Measurements from ENCODE around the gene NSRP1. TPM values are rescaled to one million over a fixed set of nuclear protein-coding genes. Genes with fewer than 3 reads are reported as not detected.

NSRP1 gene
- total and polyA plus RNA-seq, 2 of the 4 experiments (the other 2 are of a cell fraction) = 3.4 to 14.2 TPM

DNA sequence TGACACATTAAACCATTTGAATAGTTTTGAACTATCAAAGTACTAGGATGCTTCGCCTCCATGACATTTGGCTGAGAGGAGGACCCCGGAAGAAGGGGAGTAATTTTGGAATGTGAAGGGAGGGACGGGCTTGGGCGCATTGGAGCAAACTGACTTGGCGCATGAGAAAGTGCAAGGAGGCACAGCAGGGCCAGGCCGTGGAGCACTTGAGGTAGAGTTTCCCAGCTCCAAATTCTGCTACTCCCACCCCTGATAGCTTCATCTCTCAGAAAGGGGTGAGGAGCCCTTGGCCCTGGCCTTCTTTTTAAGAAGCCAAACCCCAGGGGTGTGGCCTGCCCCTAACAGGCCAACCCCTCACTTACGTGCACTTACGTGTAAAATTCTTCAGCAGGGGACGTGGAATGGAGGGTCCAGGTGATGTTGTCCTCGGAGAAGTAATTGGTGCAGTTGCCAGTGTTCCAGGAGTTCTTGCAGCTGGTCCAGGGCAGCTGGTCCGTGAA is 101.2 kb downstream of the NSRP1 start:
- H2AFZ ChIP-seq (replicated peaks; ENCODE audit: low read length, poor library complexity) = no peak overlapping the region
- in situ Hi-C loops (cut with MboI; ENCODE audit: low sequenced_read_pairs) = no loop called here
- H2BK15ac ChIP-seq (ENCODE audit: low read depth, low read length) = no peak overlapping the region

More for the DNA sequence above, 101.2 kb downstream of the NSRP1 start:
- H3K4me3 ChIP-seq (ENCODE audit: insufficient read depth, low read depth, low read length) = no peak overlapping the region
- no peaks in the 10 kb centered on the region for H3K79me1 ChIP-seq (ENCODE audit: low read depth in 1 of 2, low read length in 2 of 2)
- peaks cover 37% of the 10 kb centered on the region for H3K27me3 ChIP-seq (ENCODE audit: control insufficient read depth, insufficient read depth, low read length)
- ATAC-seq (ENCODE audit: low read depth) (no peak), DNase-seq (no peak)
- dilution Hi-C loops (cut with HindIII; ENCODE audit: low sequenced_read_pairs, unreplicated experiment) = no loop called here
- no peak overlapping the region for H4K91ac ChIP-seq (ENCODE audit: insufficient read depth, low read depth, low read length)
- H3K27ac ChIP-seq (ENCODE audit: insufficient read depth, low read length) = no peak overlapping the region
- H2AK9ac ChIP-seq (replicated peaks; ENCODE audit: low read depth, low read length, poor library complexity) = no peak overlapping the region
- 85% methylated on average over 4 of the region's 11 CpGs; no CpG with 5 or more reads in 1 of the 2 experiments for WGBS, 2 experiments (ENCODE audit: extremely low coverage in 2 of 2, insufficient read length in 1 of 2)
- H3K4me1 ChIP-seq (ENCODE audit: control insufficient read depth, insufficient read depth, low read length) = no peaks in the 10 kb centered on the region
- no peak overlapping the region for H2BK120ac ChIP-seq (ENCODE audit: low read depth, low read length)
- no peak overlapping the region for H3K18ac ChIP-seq (ENCODE audit: low read depth, low read length)
- no peak overlapping the region for H2AK5ac ChIP-seq (ENCODE audit: low read depth, low read length)
- H3K4me2 ChIP-seq (ENCODE audit: low read depth, low read length) = no peak overlapping the region
- ChIA-PET CTCF (no interaction called here), POLR2A (ENCODE audit: unreplicated experiment) (no interaction called here)
- H4K20me1 ChIP-seq (ENCODE audit: insufficient read depth, low read length) = no peaks in the 10 kb centered on the region
- H2BK20ac ChIP-seq (ENCODE audit: low read depth, low read length) = no peak overlapping the region
- no peak overlapping the region for H3K23ac ChIP-seq (ENCODE audit: low read depth, low read length)
- TF ChIP-seq MAZ (IDR thresholded peaks at IDR 0.05; ENCODE audit: borderline replicate concordance, low read depth, low read length) (no peak), POLR2A (IDR thresholded peaks at IDR 0.05; ENCODE audit: low read depth, low read length) (no peak), CHD1 (IDR thresholded peaks at IDR 0.05; ENCODE audit: low read depth, low read length) (no peak), MXI1 (IDR thresholded peaks at IDR 0.05; ENCODE audit: borderline replicate concordance, low read depth, low read length) (no peak), NFE2L2 (IDR thresholded peaks at IDR 0.05; ENCODE audit: low read depth, low read length) (no peak), BHLHE40 (IDR thresholded peaks at IDR 0.05; ENCODE audit: low read depth, low read length) (no peak), RCOR1 (IDR thresholded peaks at IDR 0.05; ENCODE audit: insufficient replicate concordance, low read length) (no peak), RFX5 (IDR thresholded peaks at IDR 0.05; ENCODE audit: low read depth, low read length) (no peak), RAD21 (IDR thresholded peaks at IDR 0.05; ENCODE audit: low read length) (no peak), FOS (IDR thresholded peaks at IDR 0.05; ENCODE audit: low read depth, low read length) (no peak)
- TF ChIP-seq, protein P1, sequence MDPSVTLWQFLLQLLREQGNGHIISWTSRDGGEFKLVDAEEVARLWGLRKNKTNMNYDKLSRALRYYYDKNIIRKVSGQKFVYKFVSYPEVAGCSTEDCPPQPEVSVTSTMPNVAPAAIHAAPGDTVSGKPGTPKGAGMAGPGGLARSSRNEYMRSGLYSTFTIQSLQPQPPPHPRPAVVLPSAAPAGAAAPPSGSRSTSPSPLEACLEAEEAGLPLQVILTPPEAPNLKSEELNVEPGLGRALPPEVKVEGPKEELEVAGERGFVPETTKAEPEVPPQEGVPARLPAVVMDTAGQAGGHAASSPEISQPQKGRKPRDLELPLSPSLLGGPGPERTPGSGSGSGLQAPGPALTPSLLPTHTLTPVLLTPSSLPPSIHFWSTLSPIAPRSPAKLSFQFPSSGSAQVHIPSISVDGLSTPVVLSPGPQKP (IDR thresholded peaks at IDR 0.05; ENCODE audit: borderline replicate concordance, low read depth, low read length) = no peak
- TF ChIP-seq, protein P2, sequence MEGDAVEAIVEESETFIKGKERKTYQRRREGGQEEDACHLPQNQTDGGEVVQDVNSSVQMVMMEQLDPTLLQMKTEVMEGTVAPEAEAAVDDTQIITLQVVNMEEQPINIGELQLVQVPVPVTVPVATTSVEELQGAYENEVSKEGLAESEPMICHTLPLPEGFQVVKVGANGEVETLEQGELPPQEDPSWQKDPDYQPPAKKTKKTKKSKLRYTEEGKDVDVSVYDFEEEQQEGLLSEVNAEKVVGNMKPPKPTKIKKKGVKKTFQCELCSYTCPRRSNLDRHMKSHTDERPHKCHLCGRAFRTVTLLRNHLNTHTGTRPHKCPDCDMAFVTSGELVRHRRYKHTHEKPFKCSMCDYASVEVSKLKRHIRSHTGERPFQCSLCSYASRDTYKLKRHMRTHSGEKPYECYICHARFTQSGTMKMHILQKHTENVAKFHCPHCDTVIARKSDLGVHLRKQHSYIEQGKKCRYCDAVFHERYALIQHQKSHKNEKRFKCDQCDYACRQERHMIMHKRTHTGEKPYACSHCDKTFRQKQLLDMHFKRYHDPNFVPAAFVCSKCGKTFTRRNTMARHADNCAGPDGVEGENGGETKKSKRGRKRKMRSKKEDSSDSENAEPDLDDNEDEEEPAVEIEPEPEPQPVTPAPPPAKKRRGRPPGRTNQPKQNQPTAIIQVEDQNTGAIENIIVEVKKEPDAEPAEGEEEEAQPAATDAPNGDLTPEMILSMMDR (conservative IDR thresholded peaks at IDR 0.05; ENCODE audit: low read depth, low read length) = no peak
- no peaks in the 10 kb centered on the region for H3K36me3 ChIP-seq (ENCODE audit: control insufficient read depth, insufficient read depth, low read length)
- no peak overlapping the region for H3K14ac ChIP-seq (replicated peaks; ENCODE audit: low read depth, low read length)
- no peaks in the 10 kb centered on the region for H3K9me1 ChIP-seq (ENCODE audit: insufficient read depth, low read length)
- BruUV-seq (replicated peaks) = no TSS peak
- no peak overlapping the region for H3K56ac ChIP-seq (ENCODE audit: extremely low read depth, insufficient read depth, low read length)
- intact Hi-C loops (cut with micrococcal nuclease) = no loop called here
- H3K4ac ChIP-seq (ENCODE audit: low read depth, low read length) = no peak overlapping the region
- no peak overlapping the region for H4K5ac ChIP-seq (ENCODE audit: low read depth, low read length)
- H3K9ac ChIP-seq (ENCODE audit: low read depth, low read length) = no peak overlapping the region
- H4K8ac ChIP-seq (ENCODE audit: low read depth in 2 of 2, low read length in 2 of 2) = no peak overlapping the region
- no peaks in the 10 kb centered on the region for H3K9me3 ChIP-seq (ENCODE audit: control insufficient read depth, insufficient read depth, low read length)
- no peak overlapping the region for H2BK5ac ChIP-seq (ENCODE audit: low read depth, low read length, poor library complexity, severe bottlenecking)

Data from IMR-90 (cell line).